OCI-LY7 (cell line): ENCODE data around the gene CALM1. TPM values are rescaled to one million over a fixed set of nuclear protein-coding genes. Genes with fewer than 3 reads are reported as not detected.

Experiments used
- BruUV-seq: library from RNA; stranded (reverse); fragments of 400-500 nt; replicated peaks from 2 replicates; lab custom pipeline; 2021; lab: Mats Ljungman, UMichigan
- CTCF ChIA-PET: fragments of 300-600 bp; sonication (Branson Sonifier 250); formaldehyde crosslinking; loops from one replicate; lab custom pipeline; 2022; ENCODE audit warnings: antibody characterized with exemption; ENCODE audit not compliant: unreplicated experiment; lab: Charles Lee
- POLR2A ChIA-PET: fragments of 300-600 bp; sonication (Branson Sonifier 250); formaldehyde crosslinking; loops from one replicate; lab custom pipeline; 2022; ENCODE audit warnings: antibody characterized with exemption; lab: Charles Lee
- DNase-seq: peaks from one replicate; pipeline ENCODE4 v3.0.0-alpha.2; 2015; ENCODE audit warnings: low spot score
- H2AFZ ChIP-seq: fragments of 200-600 bp; sonication (generic), shearing (Covaris generic); 2 replicates; pipeline ENCODE4 v1.6.1; 2014; ENCODE audit warnings: mild to moderate bottlenecking, antibody characterized with exemption, low read length, moderate library complexity
- H3K27ac ChIP-seq: fragments of 200-600 bp; sonication (generic); 2 replicates; pipeline ENCODE4 v1.5.1; 2014; ENCODE audit warnings: mixed run types, low read depth, mild to moderate bottlenecking, moderate library complexity, low read length, inconsistent platforms; ENCODE audit not compliant: poor library complexity, severe bottlenecking
- H3K36me3 ChIP-seq: fragments of 200-600 bp; sonication (generic); 2 replicates; pipeline ENCODE4 v1.6.1; 2014; ENCODE audit warnings: mild to moderate bottlenecking, antibody characterized with exemption, low read length, moderate library complexity, mixed read lengths; ENCODE audit not compliant: insufficient read depth
- H3K4me1 ChIP-seq: fragments of 200-600 bp; sonication (generic); 2 replicates; pipeline ENCODE4 v1.5.1; 2014; ENCODE audit warnings: mild to moderate bottlenecking, low read length; ENCODE audit not compliant: insufficient read depth, poor library complexity, severe bottlenecking
- H3K4me2 ChIP-seq: fragments of 200-600 bp; sonication (generic); 2 replicates; pipeline ENCODE4 v1.6.1; 2014; ENCODE audit warnings: mild to moderate bottlenecking, low read length
- H3K4me3 ChIP-seq: fragments of 200-600 bp; sonication (generic); 2 replicates; pipeline ENCODE4 v1.5.1; 2014; ENCODE audit warnings: mild to moderate bottlenecking, low read depth, low read length; ENCODE audit not compliant: poor library complexity, severe bottlenecking
- H3K79me2 ChIP-seq: fragments of 200-600 bp; sonication (generic); 2 replicates; pipeline ENCODE4 v1.6.1; 2016; ENCODE audit warnings: low read depth, mild to moderate bottlenecking, low read length, moderate library complexity, mixed read lengths; ENCODE audit not compliant: insufficient read depth
- H3K9me2 ChIP-seq: fragments of 200-600 bp; sonication (generic); 2 replicates; pipeline ENCODE4 v1.6.1; 2016; ENCODE audit warnings: mild to moderate bottlenecking, low read length, mixed read lengths; ENCODE audit not compliant: insufficient read depth
- H3K9me3 ChIP-seq: fragments of 200-600 bp; sonication (generic); 2 replicates; pipeline ENCODE4 v1.6.1; 2014; ENCODE audit warnings: mild to moderate bottlenecking, mixed run types, low read length, mixed read lengths
- H4K20me1 ChIP-seq: fragments of 200-600 bp; sonication (generic); 2 replicates; pipeline ENCODE4 v1.6.1; 2014; ENCODE audit warnings: mild to moderate bottlenecking, antibody characterized with exemption, low read length, moderate library complexity, mixed read lengths; ENCODE audit not compliant: insufficient read depth
- EZH2phosphoT487 ChIP-seq: fragments of 200-600 bp; sonication (generic); IDR thresholded peaks from 2 replicates; pipeline ENCODE4 v1.6.1; 2018; ENCODE audit warnings: low read depth, borderline replicate concordance, mild to moderate bottlenecking, mixed run types, antibody characterized with exemption, low read length, moderate library complexity, mixed read lengths
- intact Hi-C: fragments of 100-400 bp; cut with micrococcal nuclease; formaldehyde crosslinking; loops from one replicate; pipeline ENCODE4 v1.10.0; 2022; ENCODE audit not compliant: unreplicated experiment
- total RNA-seq, 2 experiments: library from RNA; depleted of rRNA in 1 of 2; stranded (reverse); fragments of >200 nt in 1 of 2; shearing (Covaris generic) in 1 of 2; gene quantifications; 2 replicates each; pipeline ENCODE4 v1.2.3, GENCODE V29; 2014 to 2022
- TF ChIP-seq, protein P1 (sequence below): fragments of 200-600 bp; sonication (generic); conservative IDR thresholded peaks from 2 replicates; pipeline ENCODE4 v1.5.1; 2014; ENCODE audit warnings: mild to moderate bottlenecking, antibody characterized with exemption, low read length, moderate library complexity, mixed read lengths

CALM1 gene
- total RNA-seq, 2 experiments from 2014 or later = 282 to 311 TPM

DNA sequence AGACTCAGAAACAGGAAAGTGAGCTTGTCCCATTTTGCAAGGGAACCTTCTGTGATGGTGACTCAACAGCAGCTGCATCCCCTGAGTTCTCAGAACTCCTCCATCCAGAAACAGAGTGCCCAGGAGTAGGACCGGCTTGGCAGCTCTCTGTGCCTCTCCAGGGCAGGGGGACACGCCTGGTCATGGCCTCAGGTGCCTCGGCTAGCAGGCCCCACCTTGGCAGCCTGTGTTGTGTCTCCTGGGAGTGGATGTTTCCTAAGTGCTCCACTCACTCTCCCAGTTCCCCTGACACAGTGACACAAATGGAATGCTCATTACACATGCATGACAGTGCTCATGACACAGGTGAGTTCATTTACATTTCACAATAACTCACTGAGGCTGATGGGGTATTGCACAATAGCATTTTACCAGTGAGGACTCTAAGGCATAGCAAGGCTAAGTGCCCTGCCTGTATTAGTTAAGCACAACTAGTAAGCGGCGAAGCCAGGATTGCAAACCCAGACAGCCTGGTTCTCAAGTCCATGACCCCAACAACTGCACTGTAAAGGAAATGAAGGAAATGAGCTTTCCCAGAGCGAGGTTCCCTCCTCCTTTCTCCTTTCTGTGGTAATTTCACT, 47.4 kb downstream of the CALM1 start:
- Histone ChIP-seq H3K4me3 (no peak overlapping the region), H3K79me2 (no peaks in the 10 kb centered on the region), H3K9me2 (no peaks in the 10 kb centered on the region), H2AFZ (no peak overlapping the region), H3K4me1 (no peaks in the 10 kb centered on the region), H3K4me2 (no peak overlapping the region), H3K9me3 (no peaks in the 10 kb centered on the region), H3K27ac (no peak overlapping the region), H3K36me3 (no peaks in the 10 kb centered on the region), H4K20me1 (no peaks in the 10 kb centered on the region)
- no peak for DNase-seq
- TF ChIP-seq, protein P1, sequence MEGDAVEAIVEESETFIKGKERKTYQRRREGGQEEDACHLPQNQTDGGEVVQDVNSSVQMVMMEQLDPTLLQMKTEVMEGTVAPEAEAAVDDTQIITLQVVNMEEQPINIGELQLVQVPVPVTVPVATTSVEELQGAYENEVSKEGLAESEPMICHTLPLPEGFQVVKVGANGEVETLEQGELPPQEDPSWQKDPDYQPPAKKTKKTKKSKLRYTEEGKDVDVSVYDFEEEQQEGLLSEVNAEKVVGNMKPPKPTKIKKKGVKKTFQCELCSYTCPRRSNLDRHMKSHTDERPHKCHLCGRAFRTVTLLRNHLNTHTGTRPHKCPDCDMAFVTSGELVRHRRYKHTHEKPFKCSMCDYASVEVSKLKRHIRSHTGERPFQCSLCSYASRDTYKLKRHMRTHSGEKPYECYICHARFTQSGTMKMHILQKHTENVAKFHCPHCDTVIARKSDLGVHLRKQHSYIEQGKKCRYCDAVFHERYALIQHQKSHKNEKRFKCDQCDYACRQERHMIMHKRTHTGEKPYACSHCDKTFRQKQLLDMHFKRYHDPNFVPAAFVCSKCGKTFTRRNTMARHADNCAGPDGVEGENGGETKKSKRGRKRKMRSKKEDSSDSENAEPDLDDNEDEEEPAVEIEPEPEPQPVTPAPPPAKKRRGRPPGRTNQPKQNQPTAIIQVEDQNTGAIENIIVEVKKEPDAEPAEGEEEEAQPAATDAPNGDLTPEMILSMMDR = no peak
- POLR2A ChIA-PET = no interaction called here
- CTCF ChIA-PET = no interaction called here
- intact Hi-C loops = no loop called here
- BruUV-seq = no TSS peak

DNA sequence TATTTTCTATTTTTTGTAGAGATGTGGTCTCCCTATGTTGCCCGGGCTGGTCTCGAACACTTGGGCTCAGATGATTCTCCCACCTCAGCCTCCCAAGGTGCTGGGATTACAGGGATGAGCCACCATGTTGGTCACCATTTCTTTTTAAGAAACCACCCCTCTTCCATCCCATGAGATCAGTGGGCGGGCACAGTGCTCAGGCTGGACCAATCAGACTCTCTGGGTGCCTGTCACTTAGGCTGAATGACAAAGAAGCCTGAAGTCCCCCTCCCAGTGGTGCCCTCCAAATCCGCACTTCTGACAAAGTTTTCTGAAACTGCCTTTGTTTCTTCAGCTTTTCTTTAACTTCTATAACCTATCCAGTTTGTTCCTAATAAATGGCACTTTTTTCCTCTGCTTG, 48.2 kb downstream of the CALM1 start:
- Histone ChIP-seq H3K27ac (no peak overlapping the region), H3K4me2 (no peak overlapping the region), H3K9me3 (no peaks in the 10 kb centered on the region), H3K79me2 (no peaks in the 10 kb centered on the region), H3K9me2 (no peaks in the 10 kb centered on the region), H4K20me1 (no peaks in the 10 kb centered on the region), H3K4me3 (no peak overlapping the region), H3K4me1 (no peaks in the 10 kb centered on the region), H2AFZ (no peak overlapping the region), H3K36me3 (no peaks in the 10 kb centered on the region)
- TF ChIP-seq EZH2phosphoT487 = no peak
- TF ChIP-seq, protein P1 = no peak
- ChIA-PET CTCF (no interaction called here), POLR2A (no interaction called here)
- intact Hi-C loops = no loop called here
- DNase-seq = no peak
- no TSS peak for BruUV-seq

DNA sequence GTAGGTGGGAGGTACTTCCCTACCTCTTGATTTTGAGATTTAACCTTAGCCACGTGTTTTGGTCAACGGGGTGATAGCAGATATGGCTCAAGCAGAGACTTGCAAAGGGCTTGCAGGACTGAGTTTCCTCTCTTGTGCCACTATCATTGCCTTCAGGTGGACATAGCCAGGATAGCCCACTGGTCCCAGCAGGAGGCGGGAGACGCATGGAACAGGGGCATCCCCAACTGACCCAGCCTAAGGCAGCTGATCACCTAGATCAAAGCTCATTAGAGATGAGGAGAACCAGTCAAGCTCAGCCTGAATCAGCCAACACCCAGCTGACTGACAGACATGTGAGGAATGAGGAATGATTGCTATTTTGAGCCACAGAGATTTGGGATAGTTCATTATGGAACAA, 49.6 kb downstream of the CALM1 start:
- no peak overlapping the region for H3K4me2 ChIP-seq
- BruUV-seq = no TSS peak
- no peak overlapping the region for H3K27ac ChIP-seq
- H3K4me1 ChIP-seq = no peaks in the 10 kb centered on the region
- no peaks in the 10 kb centered on the region for H3K79me2 ChIP-seq
- intact Hi-C loops = no loop called here
- TF ChIP-seq EZH2phosphoT487 = no peak
- TF ChIP-seq, protein P1 = no peak
- H3K9me3 ChIP-seq = no peaks in the 10 kb centered on the region
- CTCF ChIA-PET = no interaction called here
- POLR2A ChIA-PET = no interaction called here
- H3K4me3 ChIP-seq = no peak overlapping the region
- H3K36me3 ChIP-seq = no peaks in the 10 kb centered on the region
- H4K20me1 ChIP-seq = no peaks in the 10 kb centered on the region
- H2AFZ ChIP-seq = no peak overlapping the region
- H3K9me2 ChIP-seq = no peaks in the 10 kb centered on the region
- no peak for DNase-seq
